Mammary epithelial cell (primary cell): Measurements from ENCODE around the gene PPM1E.

Source experiments
- CTCF ChIP-seq, 2 donors: IDR thresholded peaks in 1 of 2; conservative IDR thresholded peaks in 1 of 2; 2 replicates each; pipeline ENCODE4 v1.5.1; 2011 to 2012; ENCODE audit warnings: inconsistent platforms in 2 of 2, low read length in 2 of 2, mild to moderate bottlenecking in 2 of 2, control low read depth in 1 of 2, low read depth in 1 of 2; ENCODE audit not compliant: insufficient read depth in 1 of 2; ENCODE audit errors: extremely low read depth in 1 of 2
- EZH2 ChIP-seq: IDR thresholded peaks from 2 replicates; pipeline ENCODE4 v1.6.1; 2012; ENCODE audit warnings: low read length, inconsistent platforms, borderline replicate concordance

GRCh38 chr17:58996968-58997367 is 241.3 kb downstream of the PPM1E start:
- TF ChIP-seq CTCF (conservative IDR thresholded peaks at IDR 0.05 in 1 of 2, IDR thresholded peaks at IDR 0.05 in 1 of 2; ENCODE audit: extremely low read depth in 1 of 2, insufficient read depth in 1 of 2, low read depth in 1 of 2, low read length in 2 of 2) (no peak), EZH2 (no peak)
